22Rv1 (cell line): ENCODE data around the gene GNL2.

ENCODE experiments used
- CTCF ChIP-seq: fragments of 450-650 bp; IDR thresholded peaks from 2 replicates; pipeline ENCODE4 v1.5.1; 2017; ENCODE audit warnings: mild to moderate bottlenecking
- ZFX ChIP-seq: fragments of 450-650 bp; IDR thresholded peaks from 2 replicates; pipeline ENCODE4 v1.6.1; 2017; ENCODE audit warnings: antibody characterized with exemption, borderline replicate concordance

- no peak for TF ChIP-seq CTCF
- TF ChIP-seq ZFX: no peak
These were observed 5.7 kb upstream of the GNL2 start for GRCh38 chr1:37601441-37601840.
